K562 (cell line): ENCODE results near the gene ALDH1A2. TPM values are rescaled to one million over a fixed set of nuclear protein-coding genes. Genes with fewer than 3 reads are reported as not detected.

Source experiments
- ATF7 ChIP-seq: fragments of 450-650 bp; IDR thresholded peaks from 2 replicates; pipeline ENCODE4 v1.7.1; 2014; ENCODE audit warnings: mild to moderate bottlenecking, moderate library complexity
- BRF1 ChIP-seq: IDR thresholded peaks from 3 replicates; pipeline ENCODE4 v1.6.1; 2011; ENCODE audit warnings: borderline replicate concordance, mild to moderate bottlenecking; ENCODE audit not compliant: insufficient read length; ENCODE audit errors: extremely low read depth
- CBX2 ChIP-seq: fragments of 200-600 bp; sonication (generic); IDR thresholded peaks from one replicate; pipeline ENCODE4 v1.6.1; 2012; ENCODE audit warnings: mild to moderate bottlenecking, low read length, inconsistent platforms; ENCODE audit not compliant: insufficient read depth, poor library complexity, severe bottlenecking
- CEBPZ ChIP-seq: fragments of 150-350 bp; IDR thresholded peaks from 2 replicates; pipeline ENCODE4 v1.6.1; 2014; ENCODE audit warnings: low read depth, mild to moderate bottlenecking, low read length, borderline replicate concordance
- CSDE1 ChIP-seq, 2 experiments: fragments of 450-650 bp; IDR thresholded peaks; 2 replicates each; pipeline ENCODE4 v1.6.1; 2016; ENCODE audit warnings: mild to moderate bottlenecking in 1 of 2
- ELF1 ChIP-seq: fragments of 200-800 bp; sonication (Bioruptor generic); IDR thresholded peaks from 2 replicates; pipeline ENCODE4 v1.6.1; 2016; ENCODE audit warnings: missing genetic modification characterization, missing compliant biosample characterization
- EP300 ChIP-seq: IDR thresholded peaks from 2 replicates; pipeline ENCODE4 v1.6.1; 2012; ENCODE audit warnings: low read length, improper control_type of control experiment
- HDAC1 ChIP-seq, 2 experiments: fragments of 450-650 bp; IDR thresholded peaks; 2 replicates each; pipeline ENCODE4 v1.6.1; 2016 to 2017; ENCODE audit warnings: inconsistent platforms in 1 of 2, mild to moderate bottlenecking in 1 of 2, moderate library complexity in 1 of 2
- HDAC2 ChIP-seq: fragments of 450-650 bp; IDR thresholded peaks from 2 replicates; pipeline ENCODE4 v1.6.1; 2016; ENCODE audit warnings: mild to moderate bottlenecking
- HMGN3 ChIP-seq: IDR thresholded peaks from 2 replicates; pipeline ENCODE4 v1.6.1; 2011; ENCODE audit warnings: borderline replicate concordance, low read depth, mild to moderate bottlenecking, mixed read lengths, low read length; ENCODE audit not compliant: insufficient read length; ENCODE audit errors: extremely low read depth
- ILF3 ChIP-seq: fragments of 450-650 bp; IDR thresholded peaks from 2 replicates; pipeline ENCODE4 v1.6.1; 2018; ENCODE audit warnings: antibody characterized with exemption, mild to moderate bottlenecking, moderate library complexity, borderline replicate concordance
- JUNB ChIP-seq: fragments of 450-650 bp; formaldehyde crosslinking; conservative IDR thresholded peaks from 2 replicates; pipeline ENCODE4 v1.4.0; 2020; ENCODE audit warnings: mild to moderate bottlenecking
- KAT8 ChIP-seq: fragments of 450-650 bp; IDR thresholded peaks from 2 replicates; pipeline ENCODE4 v1.6.1; 2016; ENCODE audit warnings: low read depth, mild to moderate bottlenecking
- KLF10 ChIP-seq: fragments of 250-450 bp; sonication (Bioruptor Pico); IDR thresholded peaks from 2 replicates; pipeline ENCODE4 v1.6.1; 2021; ENCODE audit warnings: matching md5 sums
- MLX ChIP-seq, 2 experiments: fragments of 450-650 bp in 1 of 2; sonication (generic) in 1 of 2; formaldehyde crosslinking; conservative IDR thresholded peaks; 2 replicates each; pipeline versions ENCODE4 v1.4.0 to v1.8.1; 2020 to 2022; ENCODE audit warnings: mild to moderate bottlenecking in 1 of 2, missing genetic modification reagents in 1 of 2
- MTA3 ChIP-seq: fragments of 450-650 bp; formaldehyde crosslinking; IDR thresholded peaks from 2 replicates; pipeline ENCODE4 v1.6.1; 2017; ENCODE audit warnings: mild to moderate bottlenecking, borderline replicate concordance
- NONO ChIP-seq, 2 experiments: fragments of 200-400 bp in 1 of 2; fragments of 450-650 bp in 1 of 2; formaldehyde crosslinking in 1 of 2; IDR thresholded peaks; 2 replicates each; pipeline ENCODE4 v1.6.1; 2017; ENCODE audit warnings: low read depth in 2 of 2, mild to moderate bottlenecking in 2 of 2, moderate library complexity in 2 of 2, low read length in 1 of 2
- NR0B1 ChIP-seq: fragments of 450-650 bp; IDR thresholded peaks from one replicate; pipeline ENCODE4 v1.6.1; 2018; ENCODE audit warnings: mild to moderate bottlenecking, moderate library complexity; ENCODE audit not compliant: partially characterized antibody
- PHF20 ChIP-seq: fragments of 450-650 bp; IDR thresholded peaks from 2 replicates; pipeline ENCODE4 v1.6.1; 2018; ENCODE audit not compliant: partially characterized antibody
- SLC30A9 ChIP-seq: fragments of 250-450 bp; sonication (Bioruptor Pico); IDR thresholded peaks from 2 replicates; pipeline ENCODE4 v1.8.0; 2022; ENCODE audit warnings: mild to moderate bottlenecking, moderate library complexity
- SPI1 ChIP-seq: IDR thresholded peaks from 2 replicates; pipeline ENCODE4 v1.6.1; 2011; ENCODE audit warnings: low read depth, low read length, control low read depth, borderline replicate concordance
- SRF ChIP-seq, 2 experiments: fragments of 250-450, 450-650 bp in 1 of 2; sonication (Bioruptor Pico) in 1 of 2; sonication (generic) in 1 of 2; formaldehyde crosslinking; IDR thresholded peaks; 2 replicates each; pipeline versions ENCODE4 v1.5.0 to v1.5.1; 2020 to 2022; ENCODE audit warnings: mild to moderate bottlenecking in 1 of 2, missing genetic modification reagents in 1 of 2
- ZFP36 ChIP-seq: fragments of 150-350 bp; IDR thresholded peaks from 2 replicates; pipeline ENCODE4 v1.6.1; 2018; ENCODE audit warnings: low read length, low read depth; ENCODE audit not compliant: partially characterized antibody
- ZNF584 ChIP-seq: fragments of 200-800 bp; sonication (Bioruptor generic); IDR thresholded peaks from 2 replicates; pipeline ENCODE4 v1.6.1; 2016; ENCODE audit warnings: low read depth, mild to moderate bottlenecking, missing genetic modification characterization, missing compliant biosample characterization
- polyA plus RNA-seq, 8 experiments: library from polyadenylated mRNA; depleted of rRNA in 4 of 8; stranded (reverse) in 5 of 8; unstranded in 3 of 8; fragments of >200 nt; fragmentation: Nextera tagmentation in 2 of 8; fragmentation: Illumina TruSeq in 1 of 8; extraction: Ambion mirVana in 2 of 8; extraction: Trizol in 1 of 8; gene quantifications; 2 replicates each; pipeline versions ENCODE4 v1.2.1 to v1.2.3, GENCODE V29; 2011 to 2014; ENCODE audit warnings: inconsistent platforms in 1 of 8, missing spikeins in 1 of 8
- total RNA-seq, 7 experiments: library from RNA; depleted of rRNA in 6 of 7; stranded (reverse); fragments of >200 nt in 6 of 7; fragmentation: Illumina TruSeq in 2 of 7; extraction: Trizol in 2 of 7; gene quantifications; 2 replicates each; pipeline versions ENCODE4 v1.2.1 to v1.2.3, GENCODE V29; 2011 to 2021; ENCODE audit warnings: low replicate concordance in 1 of 7

The ALDH1A2 gene
- total and polyA plus RNA-seq, 9 of the 15 experiments (the other 6 are each of a cell fraction or from before 2014, with no cell fraction given), result 115 to 393 (median 333) TPM

GRCh38 chr15:58114812-58115211 is 49.3 kb upstream of the ALDH1A2 start (continued):
- TF ChIP-seq NR0B1, result no peak
- TF ChIP-seq HMGN3, result no peak
- peak in 1 of 2 experiments; percentile 54; a peak in 1 of 4 replicates for TF ChIP-seq HDAC1 (IDR thresholded peaks at IDR 0.05)
- TF ChIP-seq ZNF584 (CRISPR knock-in tag), result no peak
- TF ChIP-seq MTA3, result peak; percentile 17; the same call in 1 of the 2 replicates
- no peak for TF ChIP-seq SRF (CRISPR knock-in tag; IDR thresholded peaks at IDR 0.05)
- no peak for TF ChIP-seq KLF10
- TF ChIP-seq EP300, result peak; percentile 87
- TF ChIP-seq JUNB, result no peak
- no peak for TF ChIP-seq BRF1
- TF ChIP-seq CEBPZ, result no peak
- TF ChIP-seq SLC30A9, result no peak
- TF ChIP-seq NONO (IDR thresholded peaks at IDR 0.05; ENCODE audit: low read depth in 2 of 2, low read length in 1 of 2), result 0 out of 4 replicates have a peak, but pooled peaks of 1 of the 2 experiments have one; percentile 36
- no peak for TF ChIP-seq PHF20
- TF ChIP-seq MLX (CRISPR knock-in tag; conservative IDR thresholded peaks at IDR 0.05), result no peak
- TF ChIP-seq ATF7, result peak; percentile 67
- TF ChIP-seq ZFP36, result no peak
- no peak for TF ChIP-seq SPI1
- no peak for TF ChIP-seq CSDE1 (IDR thresholded peaks at IDR 0.05)
- TF ChIP-seq CBX2, result no peak
- TF ChIP-seq HDAC2, result peak; percentile 57; the same call in 1 of the 2 replicates
- no peak for TF ChIP-seq ELF1
- TF ChIP-seq ILF3, result no peak
- TF ChIP-seq KAT8, result no peak
